Body of pancreas (tissue), 4 donors: Measurements from ENCODE around the gene DDX49.

Experiments
- CTCF ChIP-seq, 7 experiments: fragments of 450-650 bp in 4 of 7; fragments of 200-600 bp in 3 of 7; sonication (generic) in 3 of 7; IDR thresholded peaks; one replicate each; pipeline ENCODE4 v1.5.1; 2016 to 2019; ENCODE audit warnings: antibody characterized with exemption in 7 of 7
- POLR2A ChIP-seq, 3 donors: fragments of 450-650 bp; IDR thresholded peaks; one replicate each; pipeline ENCODE4 v1.6.1; 2016; ENCODE audit warnings: antibody characterized with exemption in 3 of 3, mild to moderate bottlenecking in 2 of 3

DNA sequence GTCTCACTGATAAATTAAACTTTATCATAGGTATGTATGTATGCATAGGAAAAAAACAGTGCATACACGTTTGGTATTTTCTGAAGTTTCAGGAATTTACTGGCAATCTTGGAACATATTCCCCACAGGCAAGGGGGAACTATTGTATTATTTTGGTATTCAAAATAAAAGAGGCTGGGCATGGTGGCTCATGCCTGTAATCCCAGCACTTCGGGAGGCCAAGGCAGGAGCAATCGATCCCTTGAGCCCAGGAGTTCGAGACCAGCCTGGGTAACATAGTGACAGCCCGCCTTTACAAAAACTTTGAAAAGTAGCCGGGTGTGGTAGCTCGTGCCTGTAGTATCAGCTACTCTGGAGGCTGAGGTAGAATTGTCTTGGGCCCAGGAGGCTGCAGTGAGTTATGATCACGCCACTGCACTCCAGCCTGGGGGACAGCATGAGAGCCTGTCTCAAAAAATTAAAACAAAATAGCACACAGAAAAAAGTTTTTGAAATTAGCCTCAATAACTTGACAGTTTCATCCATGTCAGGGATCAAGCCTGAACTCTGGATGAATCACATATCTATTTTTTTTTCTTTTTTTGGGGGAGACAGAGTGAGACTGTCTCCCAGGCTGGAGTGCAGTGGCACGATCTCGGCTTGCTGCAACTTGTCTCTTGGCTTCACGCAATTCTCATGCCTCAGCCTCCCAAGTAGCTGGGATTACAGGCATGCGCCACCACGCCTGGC, 50.6 kb downstream of the DDX49 start:
- TF ChIP-seq CTCF (IDR thresholded peaks at IDR 0.05): no peak
- no peak for TF ChIP-seq POLR2A (IDR thresholded peaks at IDR 0.05)
